Measurements from ENCODE around the gene WEE1.

GRCh38 chr11:9626496-9627394 is 53.3 kb downstream of the WEE1 start:
- TF ChIP-seq CTCF (IDR thresholded peaks at IDR 0.05; ENCODE audit: extremely low read depth in 1 of 2, insufficient read depth in 1 of 2, low read depth in 1 of 2, low read length in 2 of 2) (no peak), EZH2 (IDR thresholded peaks at IDR 0.05; ENCODE audit: borderline replicate concordance, low read depth, low read length, severe bottlenecking) (no peak), POLR2A (IDR thresholded peaks at IDR 0.05; ENCODE audit: low read depth, low read length) (peak; percentile 84), MAX (IDR thresholded peaks at IDR 0.05; ENCODE audit: insufficient read depth, insufficient read length) (peak; percentile 61), MYC (IDR thresholded peaks at IDR 0.05; ENCODE audit: low read depth, low read length) (no peak), POLR2AphosphoS5 (IDR thresholded peaks at IDR 0.05; ENCODE audit: insufficient read depth, low read depth, low read length) (peak; percentile 93)
